GM23248 (cell line): Measurements from ENCODE around the gene DUS3L.

Experiments
- EZH2 ChIP-seq: fragments of 200-600 bp; sonication (generic); IDR thresholded peaks from 2 replicates; pipeline ENCODE4 v1.6.1; 2018; ENCODE audit warnings: antibody characterized with exemption, mild to moderate bottlenecking; ENCODE audit not compliant: insufficient read depth, poor library complexity, severe bottlenecking
- EZH2phosphoT487 ChIP-seq: fragments of 200-600 bp; sonication (generic); IDR thresholded peaks from 2 replicates; pipeline ENCODE4 v1.6.1; 2018; ENCODE audit warnings: antibody characterized with exemption, moderate library complexity, mild to moderate bottlenecking, low read depth; ENCODE audit not compliant: insufficient read depth

DNA sequence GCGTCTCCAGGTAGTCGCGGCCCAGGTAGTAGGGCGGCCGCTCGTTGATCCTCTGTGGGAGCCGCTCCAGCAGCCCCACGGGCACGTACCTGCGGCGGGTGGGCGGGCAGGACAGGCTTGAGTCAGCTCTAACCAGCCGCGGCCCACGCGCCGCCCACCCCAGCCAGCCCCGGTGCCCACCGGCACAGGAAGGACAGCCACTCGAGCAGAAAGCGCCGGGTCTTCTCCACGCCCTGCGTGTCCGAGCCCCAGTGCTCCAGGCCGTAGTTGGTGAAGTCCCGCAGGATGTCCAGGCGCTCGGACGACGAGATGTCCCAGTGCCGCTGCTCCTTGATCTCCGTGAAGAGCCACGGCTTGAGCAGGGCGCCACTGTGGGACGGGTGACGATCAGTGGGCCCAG lies 5.5 kb downstream of the DUS3L start:
- no peak for TF ChIP-seq EZH2
- TF ChIP-seq EZH2phosphoT487 = no peak
